MM.1S (cell line): ENCODE results near the gene PP2D1.

Source experiments
- CTCF ChIP-seq: fragments of 300-600 bp; sonication (generic); IDR thresholded peaks from 2 replicates; pipeline ENCODE4 v1.5.1; 2016; ENCODE audit warnings: antibody characterized with exemption, low read length, mixed read lengths
- EZH2 ChIP-seq: fragments of 300-600 bp; sonication (generic); optimal IDR thresholded peaks from 2 replicates; pipeline ENCODE3; 2017; ENCODE audit warnings: low read depth, mild to moderate bottlenecking, antibody characterized with exemption, low read length, mixed read lengths

- no peak for TF ChIP-seq CTCF
- TF ChIP-seq EZH2, result no peak
Measured at GRCh38 chr3:20047976-20048883, 36.2 kb upstream of the PP2D1 start.
